Measurements from ENCODE around the gene CYP2B6.
"Not testable (repeated sequence)": the region's sequence is repeated elsewhere in the genome, so short reads cannot be mapped to it uniquely, and the experiment has no call there.

CYP2B6 gene

GRCh38 chr19:40990972-40991381 lies at the start of gene CYP2B6:
CYP2B6 (plus strand) TSS chr19:40991282; CDS start chr19:40991306, 24 bp downstream.
- no peak for DNase-seq

DNA sequence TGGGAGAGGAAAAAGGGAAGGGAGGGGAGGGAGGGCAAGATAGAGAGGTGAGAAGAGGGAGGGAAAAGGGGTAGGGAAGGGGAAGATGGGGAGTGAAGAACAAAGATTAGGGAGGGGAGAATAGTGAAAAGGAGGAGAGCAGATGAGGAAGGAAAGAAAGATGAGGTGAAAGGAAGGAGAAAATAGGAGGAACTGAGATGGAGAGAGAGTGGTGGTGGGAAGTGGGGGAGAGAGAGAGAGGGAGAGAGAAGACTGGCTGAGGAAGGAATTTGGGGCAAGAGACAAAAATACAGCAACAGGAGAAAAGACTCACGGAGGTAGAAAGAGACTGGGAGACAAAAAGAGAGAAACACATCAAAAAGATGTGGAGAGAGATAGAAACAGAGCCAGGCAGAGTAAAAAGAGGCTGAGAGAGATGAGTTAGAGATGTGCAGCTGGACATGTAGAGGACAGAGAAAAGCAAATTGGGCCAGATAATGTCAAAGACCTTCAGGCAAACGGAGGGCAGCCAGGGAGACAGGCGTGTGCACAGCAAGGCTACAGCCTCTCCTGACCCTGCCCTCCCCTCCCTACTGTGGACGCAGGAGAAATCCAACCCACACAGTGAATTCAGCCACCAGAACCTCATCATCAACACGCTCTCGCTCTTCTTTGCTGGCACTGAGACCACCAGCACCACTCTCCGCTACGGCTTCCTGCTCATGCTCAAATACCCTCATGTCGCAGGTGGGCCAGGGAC lies 49.4 kb upstream of the CYP2B6 start:
- DNase-seq = no peak

DNA sequence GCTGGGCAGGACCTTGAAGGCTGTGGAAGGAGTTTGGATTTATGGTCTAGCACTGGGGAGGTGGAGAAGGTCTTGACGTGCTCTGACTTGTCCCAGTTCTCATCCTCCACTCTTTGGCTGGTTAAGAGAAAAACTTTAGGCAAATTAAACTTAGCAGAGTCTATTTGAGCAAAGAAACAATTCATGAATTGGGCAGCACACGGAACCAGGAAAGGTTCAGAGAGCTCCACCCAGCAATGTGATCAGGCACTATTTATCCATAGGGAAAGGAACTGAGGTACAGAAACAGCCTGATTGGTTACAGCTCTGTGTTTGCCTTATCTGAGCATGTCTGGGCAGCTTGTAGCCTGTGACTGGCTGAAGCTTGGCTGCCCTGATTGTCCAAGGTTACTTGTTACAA lies 45.4 kb upstream of the CYP2B6 start:
- DNase-seq = no peak

DNA sequence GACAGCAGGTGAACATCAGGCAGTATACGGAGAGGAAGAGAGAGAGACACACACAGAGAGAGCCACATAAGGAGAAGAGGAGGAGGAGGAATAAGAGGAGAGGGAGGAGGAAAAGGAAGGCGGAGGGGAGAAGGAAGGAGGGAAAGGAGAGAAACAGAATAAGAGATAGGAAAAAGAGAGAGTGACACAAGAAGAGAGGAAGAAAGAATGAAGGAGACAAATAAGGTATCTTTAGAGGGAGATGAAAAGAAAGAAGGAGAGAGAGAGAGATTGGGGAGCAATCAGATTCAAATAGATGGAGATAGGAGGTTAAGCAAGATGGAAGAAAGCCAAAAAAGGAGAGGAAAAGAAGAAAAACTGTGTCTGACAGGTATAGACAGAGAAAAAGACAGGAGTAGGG lies 44.0 kb upstream of the CYP2B6 start:
- no peak for DNase-seq

DNA sequence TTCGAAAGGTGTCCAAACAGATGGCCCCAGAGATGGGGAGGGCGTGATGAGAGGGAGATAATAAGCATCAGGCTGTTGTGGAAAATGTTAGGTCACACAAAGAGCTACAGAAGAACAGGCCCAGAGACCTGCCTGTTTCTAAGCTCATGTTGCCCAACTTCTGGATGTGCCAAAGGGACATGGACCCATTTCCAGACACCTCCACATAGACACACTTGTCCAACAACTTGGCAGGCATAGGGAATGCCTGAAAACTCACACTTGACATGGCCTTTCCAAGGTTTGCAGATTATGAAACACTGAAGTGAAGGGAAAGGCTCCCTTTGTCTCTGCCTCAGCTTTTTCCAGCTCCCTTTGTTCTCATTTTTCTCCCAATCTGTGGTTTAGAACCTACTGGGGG lies 43.5 kb upstream of the CYP2B6 start:
- DNase-seq = no peak

DNA sequence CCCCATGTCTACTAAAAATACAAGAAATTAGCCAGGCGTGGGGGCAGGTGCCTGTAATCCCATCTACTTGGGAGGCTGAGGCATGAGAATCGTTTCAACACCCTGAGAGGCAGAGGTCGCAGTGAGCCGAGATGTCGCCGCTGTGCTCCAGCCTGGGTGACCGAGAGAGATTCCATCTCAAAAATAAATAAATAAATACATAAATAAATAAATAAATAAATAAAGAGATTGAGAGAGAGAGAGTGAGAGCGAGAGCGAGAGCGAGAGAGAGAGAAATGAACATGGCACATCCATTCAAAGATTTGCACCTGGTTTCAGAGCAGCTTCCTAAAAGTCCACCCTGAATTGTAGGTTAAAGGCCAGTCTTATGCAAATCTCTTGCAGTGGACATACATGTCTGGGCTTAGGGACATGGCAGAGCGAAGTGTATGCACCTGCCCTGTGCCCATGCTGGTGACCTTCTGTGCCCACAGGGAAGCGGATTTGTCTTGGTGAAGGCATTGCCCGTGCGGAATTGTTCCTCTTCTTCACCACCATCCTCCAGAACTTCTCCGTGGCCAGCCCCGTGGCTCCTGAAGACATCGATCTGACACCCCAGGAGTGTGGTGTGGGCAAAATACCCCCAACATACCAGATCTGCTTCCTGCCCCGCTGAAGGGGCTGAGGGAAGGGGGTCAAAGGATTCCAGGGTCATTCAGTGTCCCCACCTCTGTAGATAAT lies 42.3 kb upstream of the CYP2B6 start:
- DNase-seq = no peak

GRCh38 chr19:40954573-40954972 lies 36.5 kb upstream of the CYP2B6 start:
- DNase-seq = no peak

DNA sequence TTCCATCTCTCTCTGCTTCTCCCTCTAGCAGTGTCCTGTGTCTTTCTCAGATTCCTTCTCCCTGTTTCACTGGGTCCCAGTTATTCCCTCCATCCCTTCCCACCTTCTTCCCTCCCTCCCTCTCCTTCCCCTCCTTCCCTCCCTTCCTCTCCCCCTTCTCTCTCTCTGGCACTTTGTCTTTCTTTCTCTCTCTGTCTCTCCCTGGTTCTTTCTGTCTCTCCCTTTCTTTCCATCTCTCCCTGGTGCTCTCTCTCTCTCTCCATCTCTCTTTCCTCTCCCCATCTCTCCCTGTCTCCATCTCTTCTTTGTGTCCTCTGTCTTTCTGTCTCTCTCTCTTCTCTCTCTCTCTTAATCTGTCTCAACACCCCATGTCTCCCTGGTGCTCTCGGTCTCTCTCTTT lies 31.7 kb upstream of the CYP2B6 start:
- DNase-seq = no peak

DNA sequence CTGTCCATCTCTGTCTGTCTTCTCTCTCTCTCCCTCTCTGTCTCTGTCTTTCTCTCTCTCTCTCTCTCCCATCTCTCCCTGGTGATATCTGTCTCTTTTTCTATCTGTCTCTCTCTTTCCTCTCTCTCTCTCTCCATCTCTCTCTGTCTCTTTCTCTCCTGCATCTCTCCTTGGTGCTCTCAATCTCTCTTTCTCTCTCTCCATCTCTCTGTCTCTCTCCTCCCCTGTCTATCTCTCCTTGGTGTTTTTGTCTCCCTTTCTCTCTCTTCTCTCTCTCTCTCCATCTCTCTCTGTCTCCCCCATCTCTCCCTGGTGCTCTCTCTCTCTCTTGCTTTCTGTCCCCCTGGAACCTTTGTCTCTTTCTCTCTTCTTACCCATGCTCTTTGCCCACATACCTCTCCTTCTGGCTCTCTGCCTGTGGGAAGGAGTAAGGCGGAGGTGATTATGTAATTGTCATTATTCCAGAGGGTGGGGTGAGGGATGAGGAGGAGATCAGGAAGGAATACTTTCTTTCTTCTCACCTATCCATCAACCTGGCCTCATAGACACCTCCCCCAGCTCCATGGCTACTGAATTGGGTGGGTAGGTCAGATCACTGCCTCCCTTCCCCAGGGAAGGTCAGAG lies 30.9 kb upstream of the CYP2B6 start:
- DNase-seq = no peak

GRCh38 chr19:40960780-40961179 lies 30.3 kb upstream of the CYP2B6 start:
- no peak for DNase-seq

DNA sequence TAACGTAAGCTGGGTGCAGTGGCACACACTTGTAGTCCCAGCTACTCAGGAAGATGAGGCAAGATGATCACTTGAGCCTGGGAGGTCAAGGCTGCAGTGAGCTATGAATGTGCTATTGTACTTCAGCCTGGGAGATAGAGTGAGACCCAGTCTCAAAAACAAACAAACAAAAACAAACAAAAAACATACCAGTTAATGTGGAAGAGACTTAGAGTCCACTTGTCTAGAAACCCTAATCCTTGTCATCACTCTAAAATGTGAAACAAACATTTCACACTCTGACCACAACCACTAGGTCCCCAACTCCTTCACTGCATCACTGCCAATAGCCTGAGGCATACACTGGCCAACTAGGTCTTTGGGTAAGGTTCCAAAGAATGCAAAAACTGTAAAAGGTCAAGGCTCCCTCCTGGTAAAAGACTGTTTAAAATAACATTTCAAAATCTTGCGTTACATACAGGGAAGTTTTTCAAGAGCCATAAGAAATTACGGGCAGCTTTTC lies 28.6 kb upstream of the CYP2B6 start:
- DNase-seq = no peak

DNA sequence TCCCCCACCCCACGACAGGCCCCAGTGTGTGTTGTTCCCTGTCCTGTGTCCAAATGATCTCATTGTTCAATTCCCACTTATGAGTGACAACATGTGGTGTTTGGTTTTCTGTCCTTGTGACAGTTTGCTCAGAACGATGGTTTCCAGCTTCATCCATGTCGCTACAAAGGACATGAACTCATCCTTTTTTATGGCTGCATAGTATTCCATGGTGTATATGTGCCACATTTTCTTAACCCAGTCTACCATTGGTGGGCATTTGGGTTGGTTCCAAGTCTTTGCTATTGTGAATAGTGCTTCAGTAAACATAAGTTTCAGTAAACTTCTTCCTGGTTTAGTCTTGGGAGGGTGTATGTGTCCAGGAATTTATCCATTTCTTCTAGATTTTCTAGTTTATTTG lies 26.7 kb upstream of the CYP2B6 start:
- DNase-seq = not testable (repeated sequence)

GRCh38 chr19:40965351-40965750 lies 25.7 kb upstream of the CYP2B6 start:
- DNase-seq = not testable (repeated sequence)

DNA sequence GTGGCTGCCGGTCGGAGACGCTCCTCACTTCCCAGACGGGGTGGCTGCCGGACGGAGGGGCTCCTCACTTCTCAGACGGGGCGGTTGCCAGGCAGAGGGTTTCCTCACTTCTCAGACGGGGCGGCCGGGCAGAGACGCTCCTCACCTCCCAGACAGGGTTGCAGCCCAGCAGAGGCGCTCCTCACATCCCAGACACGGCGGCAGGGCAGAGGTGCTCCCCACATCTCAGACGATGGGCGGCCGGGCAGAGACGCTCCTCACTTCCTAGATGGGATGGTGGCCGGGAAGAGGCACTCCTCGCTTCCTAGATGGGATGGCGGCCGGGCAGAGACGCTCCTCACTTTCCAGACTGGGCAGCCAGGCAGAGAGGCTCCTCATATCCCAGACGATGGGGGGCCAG lies 24.5 kb upstream of the CYP2B6 start:
- not testable (repeated sequence) for DNase-seq

GRCh38 chr19:40968065-40968464 lies 23.0 kb upstream of the CYP2B6 start:
- not testable (repeated sequence) for DNase-seq

GRCh38 chr19:40969721-40970120 lies 21.4 kb upstream of the CYP2B6 start:
- not testable (repeated sequence) for DNase-seq

GRCh38 chr19:40970396-40971345 lies 20.4 kb upstream of the CYP2B6 start:
- DNase-seq = not testable (repeated sequence)

GRCh38 chr19:40974633-40975037 lies 16.4 kb upstream of the CYP2B6 start:
- peak; percentile 72 for DNase-seq

DNA sequence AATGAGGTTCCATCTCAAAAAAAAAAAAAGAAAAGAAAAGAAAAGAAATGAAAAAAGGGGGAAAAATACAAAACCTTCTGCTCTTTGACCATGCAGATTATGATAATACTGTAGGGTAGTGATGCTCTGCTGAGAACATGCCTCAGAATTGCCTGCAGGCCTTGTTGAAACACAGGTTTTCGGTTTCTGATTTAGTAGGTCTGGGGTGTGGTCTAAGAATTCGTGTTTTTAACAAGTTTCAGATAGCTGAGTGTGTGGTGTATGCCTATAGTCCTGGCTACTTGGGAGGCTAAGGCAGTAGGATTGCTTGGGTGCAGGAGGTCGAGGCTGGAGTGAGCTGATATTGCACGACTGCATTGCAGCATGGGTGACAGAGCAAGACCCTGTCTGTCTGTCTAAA lies 14.9 kb upstream of the CYP2B6 start:
- DNase-seq = no peak

GRCh38 chr19:40976724-40977123 lies 14.4 kb upstream of the CYP2B6 start:
- no peak for DNase-seq

- not testable (repeated sequence) for DNase-seq
Measured at GRCh38 chr19:40979759-40980158, 11.3 kb upstream of the CYP2B6 start.

GRCh38 chr19:40980743-40981442 lies 10.2 kb upstream of the CYP2B6 start:
- not testable (repeated sequence) for DNase-seq

Data from stimulated activated CD4-positive, alpha-beta T cell treated with anti-CD3 and anti-CD28 coated beads, Interleukin-12 subunit alpha, Interleukin-12 subunit beta, amount 100 ng/mL, for 4 hours (primary cell).